Sigmoid colon (tissue), 7 donors: ENCODE measurements around the gene PKLR. TPM values are rescaled to one million over a fixed set of nuclear protein-coding genes. Genes with fewer than 3 reads are reported as not detected.
A peak's percentile ranks its signal among the peaks of the same experiment; 100 is the strongest.

ENCODE experiments used
- DNase-seq: peaks from one replicate; pipeline ENCODE4 v3.0.0-alpha.2; 2019
- H3K27ac ChIP-seq, 4 donors: fragments of 200-600 bp; sonication (generic); one replicate each; pipeline ENCODE4 v1.5.1; 2016 to 2019; ENCODE audit warnings: mild to moderate bottlenecking in 1 of 4
- H3K27me3 ChIP-seq, 3 donors: fragments of 200-600 bp; sonication (generic); one replicate each; pipeline ENCODE4 v1.5.1; 2019; ENCODE audit warnings: mild to moderate bottlenecking in 1 of 3
- H3K36me3 ChIP-seq, 4 donors: fragments of 200-600 bp; sonication (generic); one replicate each; pipeline ENCODE4 v1.5.1; 2016 to 2019
- H3K4me1 ChIP-seq, 4 donors: fragments of 200-600 bp; sonication (generic); one replicate each; pipeline ENCODE4 v1.5.1; 2017 to 2019
- H3K4me3 ChIP-seq, 4 donors: fragments of 200-600 bp; sonication (generic); one replicate each; pipeline ENCODE4 v1.5.1; 2017 to 2019; ENCODE audit warnings: mild to moderate bottlenecking in 2 of 4, moderate library complexity in 1 of 4
- H3K9me3 ChIP-seq, 4 donors: fragments of 200-600 bp in 3 of 4; sonication (generic) in 3 of 4; one replicate each; pipeline versions ENCODE4 v1.5.1 to v1.6.1; 2013 to 2019
- EP300 ChIP-seq, 4 donors: sonication (generic); formaldehyde crosslinking; IDR thresholded peaks; one replicate each; pipeline ENCODE4 v1.6.1; 2017; ENCODE audit warnings: antibody characterized with exemption in 4 of 4
- POLR2A ChIP-seq, 2 donors: fragments of 450-650 bp; IDR thresholded peaks; one replicate each; pipeline ENCODE4 v1.6.1; 2016; ENCODE audit warnings: antibody characterized with exemption in 2 of 2, mild to moderate bottlenecking in 2 of 2, moderate library complexity in 2 of 2
- POLR2AphosphoS5 ChIP-seq, 4 donors: sonication (generic); formaldehyde crosslinking; IDR thresholded peaks; one replicate each; pipeline ENCODE4 v1.6.1; 2017; ENCODE audit warnings: antibody characterized with exemption in 4 of 4
- WGBS, 2 donors: extraction: QIAGEN DNeasy Blood & Tissue Kit; methylation state at CpG; one replicate each; pipeline ENCODE4 v1.1.7; 2013; 5-methylcytosine and 5-hydroxymethylcytosine counted together
- intact Hi-C: fragments of 100-400 bp; cut with DNase I; formaldehyde crosslinking; loops from one replicate; pipeline ENCODE4 v1.15.1; 2023
- polyA plus RNA-seq, 3 donors: library from polyadenylated mRNA; stranded (reverse); fragments of 200-250 nt; gene quantifications; one replicate each; pipeline ENCODE4 v1.2.3, GENCODE V29; 2013
- total RNA-seq, 4 donors: library from RNA; depleted of rRNA; stranded (reverse); fragments of >200 nt; gene quantifications; one replicate each; pipeline ENCODE4 v1.1.0, GENCODE V29; 2016
- TF ChIP-seq, protein P1 (sequence below), 4 experiments: fragments of 450-650 bp in 3 of 4; fragments of 200-600 bp in 1 of 4; IDR thresholded peaks; one replicate each; pipeline ENCODE4 v1.5.1; 2016 to 2019; ENCODE audit warnings: antibody characterized with exemption in 4 of 4, mild to moderate bottlenecking in 3 of 4, moderate library complexity in 2 of 4
- donor health status: healthy with polysubstance abuse.
- donor health status: Bipolar disorder and iron deficiency.
- donor health status: healthy.

PKLR gene
- total and polyA plus RNA-seq, 7 donors: under 0.01 to 0.69 (median 0.38) TPM; not detected in 4

DNA sequence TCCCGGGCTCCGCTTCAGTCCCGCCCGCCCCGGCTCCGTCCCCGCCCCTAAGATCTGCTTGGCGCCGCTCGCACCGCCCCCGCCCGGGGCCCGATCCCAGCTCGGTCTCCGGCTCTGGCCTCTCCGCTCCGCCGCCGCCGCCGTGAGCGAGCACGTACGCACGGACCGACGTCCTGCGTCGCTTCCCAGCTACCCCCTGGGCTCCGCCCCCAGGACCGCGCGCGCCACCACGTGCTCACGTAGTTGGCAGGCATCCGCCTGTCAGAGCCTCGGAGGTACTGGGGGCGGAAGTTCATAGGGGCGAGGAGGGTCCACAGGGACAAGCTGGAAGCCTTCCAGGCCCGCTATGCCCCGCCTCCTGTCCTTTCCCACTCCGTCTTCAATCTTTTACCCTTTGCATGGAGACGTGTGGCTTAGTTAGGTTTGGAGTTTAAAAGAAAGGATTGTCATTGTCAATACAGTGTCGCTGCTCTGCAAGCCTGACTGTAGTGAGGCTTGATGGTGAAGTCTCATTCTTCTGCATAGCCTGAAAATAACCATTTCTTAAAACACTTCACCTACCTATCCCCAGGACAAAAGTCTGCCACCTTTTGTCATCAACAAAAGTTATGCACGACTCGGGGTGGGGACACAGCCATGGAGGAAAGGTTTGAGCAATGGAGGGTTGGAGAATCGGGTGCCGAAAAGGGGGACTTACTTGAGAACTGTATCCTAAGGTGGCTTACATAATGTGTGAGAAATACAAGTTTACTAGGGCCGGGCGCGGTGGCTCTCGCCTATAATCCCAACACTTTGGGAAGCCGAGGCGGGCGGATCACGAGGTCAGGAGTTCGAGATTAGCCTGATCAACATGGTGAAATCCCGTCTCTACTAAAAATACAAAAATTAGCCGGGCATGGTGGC, 27.6 kb downstream of the PKLR start, which contains the start of gene CLK2:
CLK2 (minus strand) TSS at position 162 of the 903 bp plus-strand sequence. CDS start 2,527 bp downstream, outside the sequence.
- DNase-seq: peak; percentile 98
- WGBS, 2 donors: 9 to 14% methylated on average over 61 of the region's 61 CpGs
- Histone ChIP-seq H3K4me1 (peaks cover 0 to 44% (median 33%) of the 10 kb centered on the region in 4 donors), H3K27ac (peak within 1 kb of the TSS; percentile 95 to 97 (median 96)), H3K27me3 (no peaks in the 10 kb centered on the region), H3K9me3 (no peaks in the 10 kb centered on the region), H3K4me3 (peak within 1 kb of the TSS; percentile 75 to 90 (median 80)), H3K36me3 (peaks cover 18 to 26% (median 22%) of the 10 kb centered on the region in 4 donors)
- intact Hi-C loops: loop anchor here (2.0 kb wide), 1 partner anchor 23 kb away; no protein-coding TSS in a partner anchor
- TF ChIP-seq EP300 (IDR thresholded peaks at IDR 0.05) (peak in 1 of 4 donors; percentile 80), POLR2A (IDR thresholded peaks at IDR 0.05) (peak; percentile 63 to 77), POLR2AphosphoS5 (IDR thresholded peaks at IDR 0.05) (peak; percentile 94 to 97 (median 96))
- TF ChIP-seq, protein P1, sequence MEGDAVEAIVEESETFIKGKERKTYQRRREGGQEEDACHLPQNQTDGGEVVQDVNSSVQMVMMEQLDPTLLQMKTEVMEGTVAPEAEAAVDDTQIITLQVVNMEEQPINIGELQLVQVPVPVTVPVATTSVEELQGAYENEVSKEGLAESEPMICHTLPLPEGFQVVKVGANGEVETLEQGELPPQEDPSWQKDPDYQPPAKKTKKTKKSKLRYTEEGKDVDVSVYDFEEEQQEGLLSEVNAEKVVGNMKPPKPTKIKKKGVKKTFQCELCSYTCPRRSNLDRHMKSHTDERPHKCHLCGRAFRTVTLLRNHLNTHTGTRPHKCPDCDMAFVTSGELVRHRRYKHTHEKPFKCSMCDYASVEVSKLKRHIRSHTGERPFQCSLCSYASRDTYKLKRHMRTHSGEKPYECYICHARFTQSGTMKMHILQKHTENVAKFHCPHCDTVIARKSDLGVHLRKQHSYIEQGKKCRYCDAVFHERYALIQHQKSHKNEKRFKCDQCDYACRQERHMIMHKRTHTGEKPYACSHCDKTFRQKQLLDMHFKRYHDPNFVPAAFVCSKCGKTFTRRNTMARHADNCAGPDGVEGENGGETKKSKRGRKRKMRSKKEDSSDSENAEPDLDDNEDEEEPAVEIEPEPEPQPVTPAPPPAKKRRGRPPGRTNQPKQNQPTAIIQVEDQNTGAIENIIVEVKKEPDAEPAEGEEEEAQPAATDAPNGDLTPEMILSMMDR (IDR thresholded peaks at IDR 0.05): no peak

DNA sequence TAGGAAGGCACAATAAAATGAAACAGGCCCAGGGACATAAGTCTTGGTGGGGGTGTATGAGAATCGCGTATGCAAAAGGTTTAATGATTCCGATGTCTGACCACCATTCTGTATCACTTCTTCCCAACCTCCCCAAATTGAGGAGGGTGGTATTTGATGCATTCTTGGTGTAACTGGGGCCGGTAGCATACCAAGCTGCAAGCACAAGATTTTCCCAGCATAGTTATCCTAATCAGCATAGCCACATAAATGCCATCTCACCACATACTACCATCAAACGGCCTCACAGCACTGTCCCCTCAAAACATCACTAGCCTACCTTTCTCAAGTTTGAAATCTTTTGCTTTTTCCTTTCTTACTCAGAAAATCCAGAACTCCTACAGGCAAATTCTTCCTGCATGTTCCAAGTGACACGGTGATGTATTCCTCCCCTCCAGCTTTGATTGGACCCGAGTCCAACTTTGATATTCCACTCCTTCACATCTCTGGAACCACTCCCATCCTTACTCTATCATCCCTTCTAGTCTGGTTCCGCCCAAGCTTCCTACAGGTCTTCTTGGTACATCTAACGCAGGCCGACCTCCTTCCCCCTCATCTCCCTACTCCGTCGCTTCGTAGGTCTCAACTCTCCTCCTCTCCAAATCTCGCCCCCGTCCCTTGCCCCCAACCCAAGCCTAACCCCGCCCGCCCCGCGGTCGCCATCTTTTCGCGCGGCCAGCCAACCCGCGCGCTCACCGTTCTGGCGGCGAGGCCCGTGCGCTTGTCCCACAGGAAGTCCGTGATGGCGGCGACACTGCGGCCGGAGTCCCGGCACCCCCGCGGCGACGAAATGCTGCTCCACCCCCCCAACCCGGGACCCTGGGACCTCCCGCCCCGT, 28.5 kb downstream of the PKLR start:
- Histone ChIP-seq H3K27me3 (no peaks in the 10 kb centered on the region), H3K36me3 (peaks cover 25 to 34% (median 30%) of the 10 kb centered on the region in 4 donors), H3K9me3 (no peaks in the 10 kb centered on the region), H3K4me1 (peaks cover 0 to 35% (median 24%) of the 10 kb centered on the region in 4 donors), H3K27ac (peak overlapping the region; percentile 95 to 97 (median 96)), H3K4me3 (peak overlapping the region; percentile 75 to 90 (median 80))
- DNase-seq: no peak
- intact Hi-C loops: loop anchor here (2.0 kb wide), 1 partner anchor 22 kb away; no protein-coding TSS in a partner anchor
- no peak for TF ChIP-seq POLR2AphosphoS5 (IDR thresholded peaks at IDR 0.05)
- no peak for TF ChIP-seq EP300 (IDR thresholded peaks at IDR 0.05)
- no peak for TF ChIP-seq POLR2A (IDR thresholded peaks at IDR 0.05)
- TF ChIP-seq, protein P1 (IDR thresholded peaks at IDR 0.05): no peak
- WGBS, 2 donors: 3 to 5% methylated on average over 44 of the region's 44 CpGs

DNA sequence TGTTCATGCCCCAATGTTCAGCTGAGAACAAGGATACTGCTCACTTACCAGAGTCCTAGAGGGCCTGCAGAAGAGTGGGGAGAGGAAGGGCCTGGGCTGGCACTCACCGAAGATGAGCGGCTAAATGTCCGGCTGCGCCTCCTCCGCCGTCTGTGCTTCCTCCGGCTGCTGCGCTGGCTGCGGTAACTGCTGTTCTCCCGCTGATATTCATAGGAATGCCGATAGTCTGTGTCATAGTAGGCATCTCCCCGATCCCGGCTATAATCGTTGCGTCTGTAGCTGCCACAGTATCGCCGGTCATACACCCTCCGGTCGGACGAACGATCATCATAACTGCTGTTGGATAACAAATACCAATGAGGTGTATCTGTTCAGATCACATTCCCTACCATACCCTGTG, 31.9 kb downstream of the PKLR start:
- peaks cover 0 to 25% (median 16%) of the 10 kb centered on the region in 4 donors for H3K4me1 ChIP-seq
- intact Hi-C loops: loop anchor here (5.0 kb wide), 1 partner anchor 588 kb away; the partner anchor contains the start of genes GON4L and SYT11
- no peaks in the 10 kb centered on the region for H3K27me3 ChIP-seq
- DNase-seq: no peak
- peaks cover 52 to 68% (median 55%) of the 10 kb centered on the region in 4 donors for H3K36me3 ChIP-seq
- no peak overlapping the region for H3K4me3 ChIP-seq
- H3K9me3 ChIP-seq: no peaks in the 10 kb centered on the region
- WGBS, 2 donors: 95 to 96% methylated on average over 21 of the region's 21 CpGs
- TF ChIP-seq POLR2A (IDR thresholded peaks at IDR 0.05): no peak
- TF ChIP-seq EP300 (IDR thresholded peaks at IDR 0.05): no peak
- no peak for TF ChIP-seq POLR2AphosphoS5 (IDR thresholded peaks at IDR 0.05)
- TF ChIP-seq, protein P1 (IDR thresholded peaks at IDR 0.05): no peak
- H3K27ac ChIP-seq: no peak overlapping the region

DNA sequence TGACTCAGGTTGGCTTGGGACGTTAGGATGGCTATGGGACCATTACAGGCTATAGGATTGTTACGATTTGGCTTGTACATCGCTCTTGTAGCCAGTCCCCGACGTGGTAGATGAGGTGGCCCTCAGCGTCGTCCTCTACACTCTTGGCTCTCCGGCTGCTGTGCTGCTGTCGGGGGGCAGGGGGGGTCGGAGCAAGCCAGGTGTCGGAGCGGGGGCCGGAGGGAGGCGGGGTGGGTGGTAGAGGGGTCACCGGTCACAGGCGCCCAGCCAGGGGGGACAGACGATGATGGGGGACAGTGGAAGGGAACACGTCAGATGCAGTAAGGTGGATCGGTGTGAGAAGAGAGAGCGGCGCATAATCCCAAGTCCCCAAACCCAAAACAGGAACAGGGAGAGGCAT, 32.6 kb downstream of the PKLR start:
- H3K27me3 ChIP-seq: no peaks in the 10 kb centered on the region
- no peak overlapping the region for H3K27ac ChIP-seq
- H3K36me3 ChIP-seq: peaks cover 56 to 75% (median 60%) of the 10 kb centered on the region in 4 donors
- intact Hi-C loops: loop anchor here (5.0 kb wide), 1 partner anchor 589 kb away; the partner anchor contains the start of genes GON4L and SYT11
- WGBS, 2 donors: 93 to 94% methylated on average over 21 of the region's 21 CpGs
- no peaks in the 10 kb centered on the region for H3K9me3 ChIP-seq
- DNase-seq: no peak
- no peak overlapping the region for H3K4me3 ChIP-seq
- no peak for TF ChIP-seq POLR2AphosphoS5 (IDR thresholded peaks at IDR 0.05)
- no peak for TF ChIP-seq EP300 (IDR thresholded peaks at IDR 0.05)
- no peak for TF ChIP-seq POLR2A (IDR thresholded peaks at IDR 0.05)
- H3K4me1 ChIP-seq: peaks cover 0 to 22% (median 16%) of the 10 kb centered on the region in 4 donors
